K562 (cell line): Measurements from ENCODE around the gene SMOC2. TPM values are rescaled to one million over a fixed set of nuclear protein-coding genes. Genes with fewer than 3 reads are reported as not detected.

Experiments
- E2F8 ChIP-seq: fragments of 450-650 bp; IDR thresholded peaks from 2 replicates; pipeline ENCODE4 v1.7.1; 2018; ENCODE audit warnings: mild to moderate bottlenecking, low read depth; ENCODE audit not compliant: partially characterized antibody
- JUN ChIP-seq, 2 experiments: sonication (generic) in 1 of 2; formaldehyde crosslinking in 1 of 2; IDR thresholded peaks; 2 replicates each; pipeline versions ENCODE4 v1.6.1 to v1.8.0; 2012 to 2022; ENCODE audit warnings: borderline replicate concordance in 2 of 2, mild to moderate bottlenecking in 2 of 2, improper control_type of control experiment in 1 of 2, low read depth in 1 of 2, low read length in 1 of 2, missing genetic modification reagents in 1 of 2
- L3MBTL2 ChIP-seq: fragments of 450-650 bp; IDR thresholded peaks from 2 replicates; pipeline ENCODE4 v1.6.1; 2016; ENCODE audit warnings: mild to moderate bottlenecking, moderate library complexity
- ZC3H11A ChIP-seq: IDR thresholded peaks from 2 replicates; pipeline ENCODE4 v1.6.1; 2012; ENCODE audit warnings: low read depth, low read length, improper control_type of control experiment
- ZNF217 ChIP-seq: sonication (generic); formaldehyde crosslinking; IDR thresholded peaks from 2 replicates; pipeline ENCODE4 v1.8.0; 2022; ENCODE audit warnings: mild to moderate bottlenecking, missing genetic modification reagents
- polyA plus RNA-seq, 8 experiments: library from polyadenylated mRNA; depleted of rRNA in 4 of 8; stranded (reverse) in 5 of 8; unstranded in 3 of 8; fragments of >200 nt; fragmentation: Nextera tagmentation in 2 of 8; fragmentation: Illumina TruSeq in 1 of 8; extraction: Ambion mirVana in 2 of 8; extraction: Trizol in 1 of 8; gene quantifications; 2 replicates each; pipeline versions ENCODE4 v1.2.1 to v1.2.3, GENCODE V29; 2011 to 2014; ENCODE audit warnings: inconsistent platforms in 1 of 8, missing spikeins in 1 of 8
- total RNA-seq, 7 experiments: library from RNA; depleted of rRNA in 6 of 7; stranded (reverse); fragments of >200 nt in 6 of 7; fragmentation: Illumina TruSeq in 2 of 7; extraction: Trizol in 2 of 7; gene quantifications; 2 replicates each; pipeline versions ENCODE4 v1.2.1 to v1.2.3, GENCODE V29; 2011 to 2021; ENCODE audit warnings: low replicate concordance in 1 of 7
- TF ChIP-seq, protein P1 (sequence below): fragments of 450-650 bp; formaldehyde crosslinking; IDR thresholded peaks from 2 replicates; pipeline ENCODE4 v1.4.0; 2020; ENCODE audit warnings: mild to moderate bottlenecking, mixed read lengths

Gene SMOC2
- total and polyA plus RNA-seq, 9 of the 15 experiments (the other 6 are each of a cell fraction or from before 2014, with no cell fraction given) = 0.45 to 2.3 (median 1.1) TPM

DNA sequence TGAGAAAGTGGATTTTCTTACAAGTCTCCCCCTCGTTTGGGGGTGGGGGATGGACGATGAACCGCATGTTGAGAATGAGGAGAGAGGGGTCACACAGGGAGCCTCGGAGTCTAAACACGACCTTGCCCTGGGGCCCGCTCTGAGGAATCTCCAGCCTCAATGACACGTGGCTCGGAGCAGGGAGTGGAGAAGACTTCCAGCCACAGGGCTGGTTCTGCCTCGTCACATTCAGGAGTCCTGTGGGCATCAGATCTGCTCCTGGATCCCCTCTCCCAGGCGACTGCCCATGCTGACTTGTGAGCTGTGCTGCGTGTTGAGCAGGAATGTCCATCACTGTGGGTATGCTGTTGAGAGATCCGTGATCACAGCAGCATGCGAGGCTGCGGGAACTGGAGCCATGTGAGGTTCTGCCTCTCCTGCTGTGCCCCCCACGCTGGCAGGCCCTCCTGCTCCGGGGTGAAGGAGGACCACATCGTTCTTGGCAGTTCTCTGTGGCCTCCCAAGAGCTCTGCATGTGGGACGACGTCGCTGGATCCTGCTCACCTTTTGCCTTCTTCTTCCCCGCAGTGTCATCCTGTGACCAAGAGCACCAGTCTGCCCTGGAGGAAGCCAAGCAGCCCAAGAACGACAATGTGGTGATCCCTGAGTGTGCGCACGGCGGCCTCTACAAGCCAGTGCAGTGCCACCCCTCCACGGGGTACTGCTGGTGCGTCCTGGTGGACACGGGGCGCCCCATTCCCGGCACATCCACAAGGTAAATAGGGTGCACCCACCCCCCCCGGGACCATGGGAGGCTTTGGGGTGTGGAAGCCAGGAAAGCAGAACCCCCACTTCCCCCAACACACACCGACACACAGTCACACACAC lies 157.5 kb downstream of the SMOC2 start (continued):
- TF ChIP-seq JUN (IDR thresholded peaks at IDR 0.05; ENCODE audit: borderline replicate concordance, low read depth, low read length) = no peak
- no peak for TF ChIP-seq JUN (CRISPR knock-in tag; IDR thresholded peaks at IDR 0.05; ENCODE audit: borderline replicate concordance)
- TF ChIP-seq, protein P1, sequence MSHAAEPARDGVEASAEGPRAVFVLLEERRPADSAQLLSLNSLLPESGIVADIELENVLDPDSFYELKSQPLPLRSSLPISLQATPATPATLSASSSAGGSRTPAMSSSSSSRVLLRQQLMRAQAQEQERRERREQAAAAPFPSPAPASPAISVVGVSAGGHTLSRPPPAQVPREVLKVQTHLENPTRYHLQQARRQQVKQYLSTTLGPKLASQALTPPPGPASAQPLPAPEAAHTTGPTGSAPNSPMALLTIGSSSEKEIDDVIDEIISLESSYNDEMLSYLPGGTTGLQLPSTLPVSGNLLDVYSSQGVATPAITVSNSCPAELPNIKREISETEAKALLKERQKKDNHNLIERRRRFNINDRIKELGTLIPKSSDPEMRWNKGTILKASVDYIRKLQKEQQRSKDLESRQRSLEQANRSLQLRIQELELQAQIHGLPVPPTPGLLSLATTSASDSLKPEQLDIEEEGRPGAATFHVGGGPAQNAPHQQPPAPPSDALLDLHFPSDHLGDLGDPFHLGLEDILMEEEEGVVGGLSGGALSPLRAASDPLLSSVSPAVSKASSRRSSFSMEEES = no peak
- TF ChIP-seq L3MBTL2 = no peak
- no peak for TF ChIP-seq ZC3H11A
- no peak for TF ChIP-seq ZNF217 (CRISPR knock-in tag)
- TF ChIP-seq E2F8 = no peak
